Activated naive CD8-positive, alpha-beta T cell treated with anti-CD3 and anti-CD28 coated beads, Interleukin-2, amount 10 ng/mL, durations not matched to agents 7 days and 5 days (primary cell): ENCODE results near the gene RESF1. TPM values are rescaled to one million over a fixed set of nuclear protein-coding genes. Genes with fewer than 3 reads are reported as not detected.

Experiments used
- ATAC-seq: fragments of 150-1000 bp; cut with Tn5 transposase; one replicate; pipeline ENCODE4 v1.10.0; 2021; ENCODE audit warnings: low read depth, moderate library complexity
- POLR2A ChIA-PET: fragments of 350-600 bp; sonication (Branson Sonifier 250); formaldehyde crosslinking; loops from one replicate; lab custom pipeline; 2021; ENCODE audit warnings: antibody characterized with exemption; lab: Charles Lee
- DNase-seq: peaks from one replicate; pipeline ENCODE4 v3.0.0; 2021
- H3K27ac Mint-ChIP-seq: one replicate; pipeline ENCODE4 v1.8.0; 2022; ENCODE audit warnings: mild to moderate bottlenecking, mixed read lengths
- H3K27me3 Mint-ChIP-seq: one replicate; pipeline ENCODE4 v1.8.0; 2022; ENCODE audit warnings: mild to moderate bottlenecking, moderate library complexity, mixed read lengths
- H3K36me3 Mint-ChIP-seq: one replicate; pipeline ENCODE4 v1.8.0; 2021; ENCODE audit warnings: mild to moderate bottlenecking, mixed read lengths
- H3K4me1 Mint-ChIP-seq: one replicate; pipeline ENCODE4 v1.8.0; 2021; ENCODE audit warnings: mixed read lengths
- H3K4me3 Mint-ChIP-seq: one replicate; pipeline ENCODE4 v1.8.0; 2022; ENCODE audit warnings: mild to moderate bottlenecking, moderate library complexity, mixed read lengths
- H3K9me3 Mint-ChIP-seq: one replicate; pipeline ENCODE4 v1.8.0; 2021; ENCODE audit warnings: mixed read lengths
- total RNA-seq, 2 experiments: library from RNA; stranded (reverse); gene quantifications; one replicate each; pipeline ENCODE4 v1.2.3, GENCODE V29; 2021

RESF1 gene, protein sequence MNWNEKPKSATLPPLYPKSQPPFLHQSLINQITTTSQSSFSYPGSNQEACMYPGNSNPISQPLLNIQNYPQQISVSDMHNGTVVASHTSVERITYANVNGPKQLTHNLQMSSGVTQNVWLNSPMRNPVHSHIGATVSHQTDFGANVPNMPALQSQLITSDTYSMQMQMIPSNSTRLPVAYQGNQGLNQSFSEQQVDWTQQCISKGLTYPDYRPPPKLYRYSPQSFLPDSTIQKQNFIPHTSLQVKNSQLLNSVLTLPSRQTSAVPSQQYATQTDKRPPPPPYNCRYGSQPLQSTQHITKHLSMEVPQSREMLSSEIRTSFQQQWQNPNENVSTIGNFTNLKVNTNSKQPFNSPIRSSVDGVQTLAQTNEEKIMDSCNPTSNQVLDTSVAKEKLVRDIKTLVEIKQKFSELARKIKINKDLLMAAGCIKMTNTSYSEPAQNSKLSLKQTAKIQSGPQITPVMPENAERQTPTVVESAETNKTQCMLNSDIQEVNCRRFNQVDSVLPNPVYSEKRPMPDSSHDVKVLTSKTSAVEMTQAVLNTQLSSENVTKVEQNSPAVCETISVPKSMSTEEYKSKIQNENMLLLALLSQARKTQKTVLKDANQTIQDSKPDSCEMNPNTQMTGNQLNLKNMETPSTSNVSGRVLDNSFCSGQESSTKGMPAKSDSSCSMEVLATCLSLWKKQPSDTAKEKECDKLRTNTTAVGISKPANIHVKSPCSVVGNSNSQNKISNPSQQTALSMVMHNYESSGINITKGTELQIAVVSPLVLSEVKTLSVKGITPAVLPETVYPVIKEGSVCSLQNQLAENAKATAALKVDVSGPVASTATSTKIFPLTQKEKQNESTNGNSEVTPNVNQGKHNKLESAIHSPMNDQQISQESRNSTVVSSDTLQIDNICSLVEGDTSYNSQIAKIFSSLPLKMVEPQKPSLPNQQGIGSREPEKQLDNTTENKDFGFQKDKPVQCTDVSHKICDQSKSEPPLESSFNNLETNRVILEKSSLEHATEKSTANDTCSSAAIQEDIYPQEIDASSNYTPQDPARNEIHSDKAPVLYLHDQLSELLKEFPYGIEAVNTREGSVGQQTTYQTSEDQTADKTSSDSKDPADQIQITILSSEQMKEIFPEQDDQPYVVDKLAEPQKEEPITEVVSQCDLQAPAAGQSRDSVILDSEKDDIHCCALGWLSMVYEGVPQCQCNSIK (N-terminal part only)
- 100 to 1,000 TPM; 252 to 261 TPM for total RNA-seq

GRCh38 chr12:31959161-31959700, at the start of gene RESF1:
Gene RESF1 (plus strand): TSS chr12:31959415. CDS start chr12:31980956, 21,541 bp downstream.
- H3K4me3 Mint-ChIP-seq, result peak within 1 kb of the TSS; percentile 93
- DNase-seq (peak; percentile 92), ATAC-seq (peak; percentile 81)
- no peaks in the 10 kb centered on the region for H3K27me3 Mint-ChIP-seq
- peaks cover 17% of the 10 kb centered on the region for H3K9me3 Mint-ChIP-seq
- H3K36me3 Mint-ChIP-seq, result peaks cover 58% of the 10 kb centered on the region
- peak within 1 kb of the TSS; percentile 94 for H3K27ac Mint-ChIP-seq
- POLR2A ChIA-PET, result interaction anchor here (0.5 to 3.3 kb wide), 22 partner anchors 9 to 306 kb away, joined by 3 to 32 read pairs (median 7); partner anchors contain the start of genes AMN1, BICD1 and ETFBKMT
- H3K4me1 Mint-ChIP-seq, result peaks cover 52% of the 10 kb centered on the region

DNA sequence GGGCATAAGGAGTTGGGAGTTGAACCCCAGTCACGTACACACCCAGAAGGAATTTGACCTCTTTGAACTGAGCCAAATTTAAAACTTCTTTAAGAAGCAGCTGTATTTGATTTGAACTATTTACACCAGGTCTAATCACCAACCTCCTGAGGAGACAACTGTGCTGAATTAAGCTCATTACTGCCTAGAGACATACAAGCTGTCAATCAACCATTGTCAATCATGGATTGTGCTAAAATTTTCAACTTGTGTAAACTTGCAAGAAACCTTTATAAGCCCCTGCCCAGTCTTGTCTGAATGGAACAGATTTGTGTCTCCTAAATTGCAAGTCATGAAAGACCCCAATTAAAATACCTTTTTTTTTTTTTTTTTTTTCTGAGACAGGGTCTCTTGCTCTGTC, 44.3 kb upstream of the RESF1 start:
- no peak for ATAC-seq
- POLR2A ChIA-PET, result no interaction called here

GRCh38 chr12:31915446-31915845, 43.8 kb upstream of the RESF1 start:
- no peaks in the 10 kb centered on the region for H3K27me3 Mint-ChIP-seq
- ATAC-seq (no peak), DNase-seq (no peak)
- peaks cover 17% of the 10 kb centered on the region for H3K9me3 Mint-ChIP-seq
- H3K27ac Mint-ChIP-seq, result no peak overlapping the region
- H3K36me3 Mint-ChIP-seq, result peaks cover 28% of the 10 kb centered on the region
- H3K4me3 Mint-ChIP-seq, result no peak overlapping the region
- H3K4me1 Mint-ChIP-seq, result no peaks in the 10 kb centered on the region
- POLR2A ChIA-PET, result no interaction called here

More for the DNA sequence above, 44.3 kb upstream of the RESF1 start:
- Mint-ChIP-seq H3K9me3 (peaks cover 17% of the 10 kb centered on the region), H3K27me3 (no peaks in the 10 kb centered on the region), H3K4me3 (no peak overlapping the region), H3K27ac (no peak overlapping the region), H3K4me1 (no peaks in the 10 kb centered on the region), H3K36me3 (peaks cover 30% of the 10 kb centered on the region)
- DNase-seq, result no peak

DNA sequence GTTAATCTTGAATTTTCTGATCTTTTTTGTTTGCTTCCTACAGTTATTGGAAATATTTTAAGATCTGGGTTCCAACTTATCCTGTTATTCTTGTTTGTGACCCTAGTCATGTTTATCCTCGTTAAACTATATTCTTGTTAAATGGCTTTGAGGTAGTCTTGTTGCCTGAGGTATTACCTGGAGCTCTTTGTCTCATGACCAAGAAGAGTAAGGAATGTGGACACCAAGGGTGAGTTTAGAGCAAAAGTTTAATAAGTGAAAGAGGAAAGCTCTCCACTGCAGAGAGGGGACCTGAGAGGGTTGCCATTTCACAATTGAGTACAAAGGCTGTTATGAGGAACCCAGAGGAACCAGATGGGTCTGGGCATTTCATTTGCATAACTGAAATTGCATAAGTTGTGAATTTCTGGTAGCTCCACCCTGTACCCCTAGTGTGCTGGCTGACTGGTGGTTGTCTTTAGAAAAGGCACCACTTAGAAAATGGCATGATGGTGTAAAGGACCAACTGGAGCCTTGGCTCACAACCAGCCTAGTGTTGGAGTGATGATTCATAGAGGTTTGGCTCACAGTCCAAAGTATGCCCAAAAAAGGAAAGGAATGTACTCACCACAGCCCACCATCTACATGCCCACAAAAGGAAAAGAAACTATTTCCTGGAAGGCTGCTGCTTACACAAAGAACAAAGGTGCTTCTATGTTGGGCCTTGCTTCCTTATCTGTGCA, 36.7 kb upstream of the RESF1 start:
- Mint-ChIP-seq H3K27ac (peak overlapping the region; percentile 25), H3K9me3 (peaks cover 22% of the 10 kb centered on the region), H3K36me3 (peaks cover 37% of the 10 kb centered on the region), H3K27me3 (no peaks in the 10 kb centered on the region), H3K4me3 (no peak overlapping the region), H3K4me1 (peaks cover 6% of the 10 kb centered on the region)
- peak; percentile 56 for ATAC-seq
- POLR2A ChIA-PET, result interaction anchor here (1.7 kb wide), 1 partner anchor 26 kb away, joined by 3 read pairs; no protein-coding TSS in a partner anchor
- no peak for DNase-seq

DNA sequence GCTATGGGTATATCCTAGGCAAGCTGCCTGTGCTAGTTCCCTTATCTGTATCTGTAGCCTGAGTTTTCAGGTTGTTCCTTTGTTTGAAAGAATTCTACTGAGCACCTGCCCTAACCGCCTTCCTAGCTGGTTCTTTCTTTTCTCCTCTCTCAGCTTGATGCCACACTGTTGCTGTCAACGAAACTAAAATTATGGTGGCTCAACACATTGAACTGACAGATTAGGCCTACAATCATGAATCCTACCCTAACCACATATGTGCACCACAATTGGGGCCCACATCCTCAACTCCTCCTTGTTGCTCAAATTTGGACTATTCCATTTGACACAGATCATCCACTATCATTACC, 36.2 kb upstream of the RESF1 start:
- peaks cover 20% of the 10 kb centered on the region for H3K9me3 Mint-ChIP-seq
- H3K27ac Mint-ChIP-seq, result no peak overlapping the region
- DNase-seq, result no peak
- ATAC-seq, result no peak
- H3K4me3 Mint-ChIP-seq, result no peak overlapping the region
- H3K4me1 Mint-ChIP-seq, result peaks cover 10% of the 10 kb centered on the region
- no peaks in the 10 kb centered on the region for H3K27me3 Mint-ChIP-seq
- POLR2A ChIA-PET, result interaction anchor here (1.7 kb wide), 1 partner anchor 27 kb away, joined by 3 read pairs; no protein-coding TSS in a partner anchor
- H3K36me3 Mint-ChIP-seq, result peaks cover 34% of the 10 kb centered on the region

GRCh38 chr12:31928246-31929026, 30.8 kb upstream of the RESF1 start:
- DNase-seq, result peak; percentile 44
- ATAC-seq, result peak; percentile 76
- POLR2A ChIA-PET, result interaction anchor here (0.6 to 1.5 kb wide), 9 partner anchors 26 to 199 kb away, joined by 3 to 11 read pairs (median 4); partner anchors contain the start of genes AMN1 and RESF1
- no peaks in the 10 kb centered on the region for H3K27me3 Mint-ChIP-seq
- H3K4me1 Mint-ChIP-seq, result peaks cover 34% of the 10 kb centered on the region
- H3K27ac Mint-ChIP-seq, result peak overlapping the region; percentile 96
- H3K36me3 Mint-ChIP-seq, result peaks cover 35% of the 10 kb centered on the region
- H3K4me3 Mint-ChIP-seq, result peak overlapping the region; percentile 86
- peaks cover 17% of the 10 kb centered on the region for H3K9me3 Mint-ChIP-seq

DNA sequence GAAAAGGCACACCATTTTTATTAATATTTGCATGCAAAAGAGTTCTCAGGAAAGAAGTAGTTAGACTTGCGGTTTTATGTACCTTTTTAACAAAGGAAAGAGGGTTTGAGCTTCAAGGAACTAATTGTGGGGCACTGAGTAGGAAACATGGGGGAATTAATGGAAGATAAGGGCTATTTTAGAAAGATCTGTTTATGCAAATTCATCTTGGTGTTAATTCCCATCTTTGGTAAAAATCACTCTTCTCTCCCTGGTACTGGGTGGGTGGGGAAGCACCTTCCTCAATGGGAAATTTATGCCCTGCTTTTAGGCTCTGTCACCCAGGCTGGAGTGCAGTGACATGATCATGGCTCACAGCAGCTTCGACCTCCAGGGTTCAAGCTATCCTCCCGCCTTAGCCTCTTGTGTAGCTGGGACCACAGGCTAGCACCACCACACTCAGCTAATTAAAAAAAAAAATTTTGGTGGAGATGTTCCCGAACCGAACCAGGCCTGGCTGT, 30.1 kb upstream of the RESF1 start:
- Mint-ChIP-seq H3K36me3 (peaks cover 34% of the 10 kb centered on the region), H3K27me3 (no peaks in the 10 kb centered on the region), H3K4me3 (peak overlapping the region; percentile 86), H3K27ac (peak overlapping the region; percentile 96), H3K9me3 (peaks cover 15% of the 10 kb centered on the region), H3K4me1 (peaks cover 37% of the 10 kb centered on the region)
- DNase-seq (no peak), ATAC-seq (peak; percentile 17)
- POLR2A ChIA-PET, result interaction anchor here (0.7 to 1.5 kb wide), 8 partner anchors 25 to 200 kb away, joined by 3 to 11 read pairs (median 5); partner anchors contain the start of genes AMN1 and RESF1

GRCh38 chr12:31931796-31932715, 27.2 kb upstream of the RESF1 start:
- POLR2A ChIA-PET, result interaction anchor here (0.6 kb wide), 2 partner anchors 29 to 33 kb away, joined by 3 to 6 read pairs; no protein-coding TSS in a partner anchor
- Mint-ChIP-seq H3K27ac (peak overlapping the region; percentile 0), H3K4me1 (peaks cover 39% of the 10 kb centered on the region), H3K27me3 (no peaks in the 10 kb centered on the region), H3K9me3 (peaks cover 20% of the 10 kb centered on the region), H3K36me3 (peaks cover 30% of the 10 kb centered on the region), H3K4me3 (no peak overlapping the region)
- DNase-seq, result no peak
- peak; percentile 35 for ATAC-seq

DNA sequence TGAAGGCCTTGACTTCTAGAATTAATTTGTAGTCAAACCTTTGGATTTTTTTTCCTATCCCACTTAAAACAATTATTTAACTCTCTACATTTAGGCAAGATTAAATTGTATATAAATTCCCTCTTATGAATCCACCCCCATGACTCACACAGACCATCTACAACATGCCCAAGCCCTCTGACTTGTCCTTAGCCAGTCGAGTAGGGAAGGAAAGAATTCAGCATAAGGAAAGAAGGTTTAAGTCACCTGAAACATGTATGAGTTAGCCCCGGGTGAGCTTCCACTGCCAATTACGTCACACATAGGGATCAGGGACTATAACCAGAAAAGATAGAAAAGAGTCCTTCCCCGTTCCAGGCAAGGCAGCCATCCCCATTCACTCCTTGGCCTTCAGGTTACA, 14.9 kb upstream of the RESF1 start:
- Mint-ChIP-seq H3K27me3 (no peaks in the 10 kb centered on the region), H3K9me3 (peaks cover 35% of the 10 kb centered on the region), H3K27ac (no peak overlapping the region), H3K4me1 (no peaks in the 10 kb centered on the region), H3K4me3 (no peak overlapping the region), H3K36me3 (peaks cover 52% of the 10 kb centered on the region)
- DNase-seq (no peak), ATAC-seq (no peak)
- POLR2A ChIA-PET, result no interaction called here

GRCh38 chr12:31947971-31948370, 11.2 kb upstream of the RESF1 start:
- Mint-ChIP-seq H3K27ac (no peak overlapping the region), H3K4me1 (peaks cover 5% of the 10 kb centered on the region), H3K27me3 (no peaks in the 10 kb centered on the region), H3K9me3 (peaks cover 42% of the 10 kb centered on the region), H3K36me3 (peaks cover 59% of the 10 kb centered on the region), H3K4me3 (no peak overlapping the region)
- ATAC-seq (no peak), DNase-seq (no peak)
- POLR2A ChIA-PET, result no interaction called here
